ENCODE data around the gene PRKN. TPM values are rescaled to one million over a fixed set of nuclear protein-coding genes. Genes with fewer than 3 reads are reported as not detected.

Gene PRKN
- total RNA-seq, 1 experiment from 2014 or later, result 2.0 TPM

GRCh38 chr6:161458201-161458951 is 1269.2 kb downstream of the PRKN start:
- Histone ChIP-seq H2BK12ac (ENCODE audit: insufficient read length, low read depth, low read length) (no peak overlapping the region), H2AK5ac (ENCODE audit: insufficient read length, low read length) (no peak overlapping the region), H3K4me2 (ENCODE audit: insufficient read depth, insufficient read length, low read length) (no peak overlapping the region)

More at GRCh38 chr6:161458201-161458951, 1269.2 kb downstream of the PRKN start:
- Histone ChIP-seq H4K5ac (ENCODE audit: insufficient read length, low read depth, low read length) (no peak overlapping the region), H4K91ac (ENCODE audit: insufficient read length, low read depth, low read length) (no peak overlapping the region), H3K9me3 (ENCODE audit: control insufficient read depth, low read depth, low read length) (no peaks in the 10 kb centered on the region), H3K23me2 (ENCODE audit: insufficient read length, low read depth, low read length, poor library complexity, severe bottlenecking) (no peaks in the 10 kb centered on the region), H3T11ph (ENCODE audit: low read length) (no peak overlapping the region), H3K4ac (ENCODE audit: low read depth, low read length) (no peak overlapping the region), H2BK15ac (ENCODE audit: low read depth, low read length) (no peak overlapping the region), H3K79me1 (ENCODE audit: insufficient read depth, low read depth, low read length, poor library complexity, severe bottlenecking) (no peaks in the 10 kb centered on the region), H2BK5ac (ENCODE audit: insufficient read length, low read length) (no peak overlapping the region), H3K14ac (ENCODE audit: insufficient read depth, low read length) (no peak overlapping the region), H4K8ac (replicated peaks; ENCODE audit: insufficient read length, low read depth, low read length) (no peak overlapping the region), H3K56ac (ENCODE audit: insufficient read length, low read depth, low read length) (no peak overlapping the region), H3K27me3 (ENCODE audit: insufficient read depth, low read length) (no peaks in the 10 kb centered on the region), H3K23ac (ENCODE audit: insufficient read length, low read depth, low read length) (no peak overlapping the region), H2BK120ac (ENCODE audit: low read depth, low read length, poor library complexity, severe bottlenecking) (no peak overlapping the region), H3K18ac (ENCODE audit: insufficient read length, low read depth, low read length) (no peak overlapping the region), H3K27ac (ENCODE audit: insufficient read length, low read depth, low read length) (no peak overlapping the region), H3K79me2 (ENCODE audit: insufficient read depth, low read length) (no peaks in the 10 kb centered on the region), H2AFZ (ENCODE audit: low read length) (no peak overlapping the region), H4K20me1 (ENCODE audit: control insufficient read depth, insufficient read depth, insufficient read length) (no peaks in the 10 kb centered on the region), H2BK20ac (ENCODE audit: low read depth, low read length, poor library complexity, severe bottlenecking) (no peak overlapping the region), H3K4me1 (ENCODE audit: insufficient read depth, low read length) (no peaks in the 10 kb centered on the region), H3K9ac (ENCODE audit: extremely low read depth, insufficient read length, low read length) (no peak overlapping the region)
- Mint-ChIP-seq H3K36me3 (ENCODE audit: insufficient read depth in 1 of 3, low read depth in 3 of 3) (no peaks in the 10 kb centered on the region), H3K27ac (no peak overlapping the region), H3K4me3 (no peak overlapping the region), H3K4me1 (peaks cover 0 to 2% of the 10 kb centered on the region in 2 experiments; a peak in 1 of 4 replicates), H3K27me3 (ENCODE audit: low read depth) (0 out of 2 replicates have a peak, but pooled peaks cover 2% of the 10 kb centered on the region), H3K9me3 (no peaks in the 10 kb centered on the region; a peak in 1 of 5 replicates)
- no peak for TF ChIP-seq CTCF (conservative IDR thresholded peaks at IDR 0.05)
- no CpG with 5 or more reads among the region's 12 CpGs for WGBS (ENCODE audit: extremely low coverage, insufficient read length, low lambda C conversion rate)
- no peak for DNase-seq
